HTERT RPE-1 (cell line): Measurements from ENCODE around the gene TGM1.
"Not testable (repeated sequence)": the region's sequence is repeated elsewhere in the genome, so short reads cannot be mapped to it uniquely, and the experiment has no call there.

Experiments
- in situ Hi-C: fragments of 300-500 bp; cut with MboI; formaldehyde crosslinking; loops from 4 replicates; pipeline ENCODE4 v1.14.3; 2020; ENCODE audit warnings: low sequenced_read_pairs

TGM1 gene

GRCh38 chr14:24255438-24255837, 7.5 kb downstream of the TGM1 start:
- in situ Hi-C loops, result no loop called here

- in situ Hi-C loops, result no loop called here
Measured at GRCh38 chr14:24254630-24255392, 8.2 kb downstream of the TGM1 start.

GRCh38 chr14:24253936-24254335, 9.0 kb downstream of the TGM1 start:
- in situ Hi-C loops, result no loop called here

- in situ Hi-C loops, result no loop called here
Measured at GRCh38 chr14:24252289-24253124, 10.5 kb downstream of the TGM1 start.

GRCh38 chr14:24251880-24252288, 11.1 kb downstream of the TGM1 start:
- in situ Hi-C loops, result no loop called here

GRCh38 chr14:24250354-24250753, 12.6 kb downstream of the TGM1 start:
- in situ Hi-C loops, result no loop called here

GRCh38 chr14:24249230-24250021, 13.6 kb downstream of the TGM1 start:
- in situ Hi-C loops, result no loop called here

- in situ Hi-C loops, result no loop called here
Measured at GRCh38 chr14:24247422-24247821, 15.6 kb downstream of the TGM1 start.

- in situ Hi-C loops, result no loop called here
Measured at GRCh38 chr14:24246765-24247212, 16.2 kb downstream of the TGM1 start.

GRCh38 chr14:24245350-24245749, 17.6 kb downstream of the TGM1 start:
- in situ Hi-C loops, result not testable (repeated sequence)

- in situ Hi-C loops, result no loop called here
Measured at GRCh38 chr14:24243336-24243836, 19.6 kb downstream of the TGM1 start.

- in situ Hi-C loops, result no loop called here
Measured at GRCh38 chr14:24241829-24242443, 21.0 kb downstream of the TGM1 start.

- in situ Hi-C loops, result no loop called here
Measured at GRCh38 chr14:24240110-24240918, 22.7 kb downstream of the TGM1 start.

GRCh38 chr14:24238527-24239037, 24.4 kb downstream of the TGM1 start:
- in situ Hi-C loops, result no loop called here

- in situ Hi-C loops, result no loop called here
Measured at GRCh38 chr14:24238123-24238522, 24.9 kb downstream of the TGM1 start.

- in situ Hi-C loops, result no loop called here
Measured at GRCh38 chr14:24237463-24237955, 25.5 kb downstream of the TGM1 start.

GRCh38 chr14:24236689-24237462, 26.1 kb downstream of the TGM1 start:
- in situ Hi-C loops, result no loop called here

- in situ Hi-C loops, result no loop called here
Measured at GRCh38 chr14:24235804-24236688, 26.9 kb downstream of the TGM1 start.
